Liver (tissue), 2 donors: Measurements from ENCODE around the gene ISX.

ENCODE experiments used
- MAX ChIP-seq: IDR thresholded peaks from 2 replicates; pipeline ENCODE4 v1.6.1; 2016; ENCODE audit warnings: antibody characterized with exemption
- NR2F2 ChIP-seq: IDR thresholded peaks from 2 replicates; pipeline ENCODE4 v1.6.1; 2016; ENCODE audit warnings: antibody characterized with exemption
- donor health status: healthy.

DNA sequence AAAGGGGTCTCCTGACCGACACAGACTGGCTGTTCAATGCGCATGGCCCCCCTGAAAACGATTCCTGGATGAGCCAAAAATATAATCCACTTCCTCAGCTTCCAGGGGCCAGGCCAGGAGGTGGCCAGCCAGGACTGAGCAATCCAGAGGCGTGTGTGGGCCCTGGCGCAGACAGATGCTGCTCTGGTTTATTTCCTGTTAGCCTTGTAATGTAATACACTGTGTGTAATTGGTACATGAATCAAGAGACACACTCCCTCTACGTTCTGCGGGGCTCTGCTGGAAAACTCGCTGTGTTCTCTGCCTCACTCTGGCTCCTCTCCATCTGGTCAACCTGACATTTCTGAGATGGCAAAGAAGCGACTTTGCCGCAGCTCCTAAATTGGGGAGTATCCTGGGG, 26.3 kb upstream of the ISX start:
- no peak for TF ChIP-seq MAX
- TF ChIP-seq NR2F2: no peak
